LNCaP clone FGC (cell line): ENCODE measurements around the gene ETV3.
A peak's percentile ranks its signal among the peaks of the same experiment; 100 is the strongest.
"Not testable (repeated sequence)": the region's sequence is repeated elsewhere in the genome, so short reads cannot be mapped to it uniquely, and the experiment has no call there.

Experiments used
- DNase-seq: peaks from one replicate; pipeline ENCODE4 v3.0.0-alpha.2; 2011; ENCODE audit warnings: low read depth
- H3K4me3 ChIP-seq: 2 replicates; pipeline ENCODE4 v1.5.1; 2011; ENCODE audit warnings: mild to moderate bottlenecking, low read depth, low read length, control low read depth
- CTCF ChIP-seq: IDR thresholded peaks from 2 replicates; pipeline ENCODE4 v1.5.1; 2012; ENCODE audit warnings: mild to moderate bottlenecking; ENCODE audit not compliant: control insufficient read depth, insufficient read depth; ENCODE audit errors: extremely low read depth

The ETV3 gene

GRCh38 chr1:157138220-157139051, at the start of gene ETV3:
Gene ETV3 (minus strand): TSS chr1:157138395. CDS start chr1:157136352, 2,043 bp downstream.
- TF ChIP-seq CTCF = no peak
- H3K4me3 ChIP-seq = peak within 1 kb of the TSS; percentile 94
- peak; percentile 79 for DNase-seq

GRCh38 chr1:157186281-157186992, 48.2 kb upstream of the ETV3 start:
- DNase-seq = no peak
- H3K4me3 ChIP-seq = no peak overlapping the region
- no peak for TF ChIP-seq CTCF

- no peak for DNase-seq
- H3K4me3 ChIP-seq = no peak overlapping the region
- no peak for TF ChIP-seq CTCF
Observed at GRCh38 chr1:157183870-157184269, 45.7 kb upstream of the ETV3 start.

- not testable (repeated sequence) for H3K4me3 ChIP-seq, DNase-seq
Observed at GRCh38 chr1:157182371-157182770, 44.2 kb upstream of the ETV3 start.

- no peak overlapping the region for H3K4me3 ChIP-seq
- no peak for TF ChIP-seq CTCF
- no peak for DNase-seq
Observed at GRCh38 chr1:157181790-157182189, 43.6 kb upstream of the ETV3 start.

- no peak for TF ChIP-seq CTCF
- no peak for DNase-seq
- no peak overlapping the region for H3K4me3 ChIP-seq
Observed at GRCh38 chr1:157181258-157181657, 43.1 kb upstream of the ETV3 start.

- H3K4me3 ChIP-seq = no peak overlapping the region
- no peak for TF ChIP-seq CTCF
- DNase-seq = no peak
Observed at GRCh38 chr1:157178490-157178889, 40.3 kb upstream of the ETV3 start.
